ENCODE data around the gene JAM2. TPM values are rescaled to one million over a fixed set of nuclear protein-coding genes. Genes with fewer than 3 reads are reported as not detected.

The JAM2 gene
- total and polyA plus RNA-seq, 2 of the 4 experiments (the other 2 are of a cell fraction) = 0.72 to 2.1 TPM

DNA sequence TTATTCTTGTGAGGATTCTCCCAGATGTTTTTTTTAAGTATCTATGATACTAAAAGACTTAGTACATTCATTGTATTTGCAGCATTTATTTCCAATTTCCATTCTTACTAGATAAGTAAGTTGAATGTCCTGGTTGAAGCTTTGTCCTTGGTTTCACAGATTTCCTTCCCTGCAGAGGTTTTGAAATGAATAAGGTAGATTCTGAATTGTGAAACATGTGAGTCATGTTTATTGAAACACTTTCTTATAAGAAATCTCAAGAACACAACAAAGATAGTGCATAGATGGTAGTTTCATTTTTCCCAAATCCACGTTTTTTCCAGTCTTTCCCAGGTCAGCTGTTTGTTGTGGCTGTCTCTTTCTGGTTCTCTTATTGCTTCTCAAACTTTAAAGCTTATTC is 120.5 kb downstream of the JAM2 start:
- H3K4me3 ChIP-seq (ENCODE audit: insufficient read depth, low read depth, low read length) = no peak overlapping the region
- no peak overlapping the region for H3K56ac ChIP-seq (ENCODE audit: extremely low read depth, insufficient read depth, low read length)
- H3K36me3 ChIP-seq (ENCODE audit: control insufficient read depth, insufficient read depth, low read length) = peaks cover 17% of the 10 kb centered on the region; the same call in 1 of the 2 replicates
- H3K79me1 ChIP-seq (ENCODE audit: low read depth in 1 of 2, low read length in 2 of 2) = 0 out of 4 replicates have a peak, but pooled peaks cover 3 to 4% of the 10 kb centered on the region in 2 experiments
- no peaks in the 10 kb centered on the region for H4K20me1 ChIP-seq (ENCODE audit: insufficient read depth, low read length)
- H2AK5ac ChIP-seq (ENCODE audit: low read depth, low read length) = no peak overlapping the region
- CTCF ChIA-PET = interaction anchor here (0.6 to 1.2 kb wide), 4 partner anchors 8 to 67 kb away, joined by 3 to 10 read pairs (median 3); no protein-coding TSS in a partner anchor
- no peak overlapping the region for H2BK20ac ChIP-seq (ENCODE audit: low read depth, low read length)
- no peak overlapping the region for H4K8ac ChIP-seq (ENCODE audit: low read depth in 2 of 2, low read length in 2 of 2)
- no peak overlapping the region for H2AK9ac ChIP-seq (replicated peaks; ENCODE audit: low read depth, low read length, poor library complexity)
- H4K91ac ChIP-seq (ENCODE audit: insufficient read depth, low read depth, low read length) = no peak overlapping the region
- no peak overlapping the region for H3K23ac ChIP-seq (ENCODE audit: low read depth, low read length)
- no peak overlapping the region for H2BK120ac ChIP-seq (ENCODE audit: low read depth, low read length)
- POLR2A ChIA-PET (ENCODE audit: unreplicated experiment) = interaction anchor here (0.6 kb wide), 1 partner anchor 198 kb away, joined by 3 read pairs; no protein-coding TSS in a partner anchor
- dilution Hi-C loops (cut with HindIII; ENCODE audit: low sequenced_read_pairs, unreplicated experiment) = no loop called here
- DNase-seq (peak; percentile 51), ATAC-seq (ENCODE audit: low read depth) (peak; percentile 42)
- no peak overlapping the region for H3K9ac ChIP-seq (ENCODE audit: low read depth, low read length)
- intact Hi-C loops (cut with micrococcal nuclease) = no loop called here
- TF ChIP-seq RFX5 (IDR thresholded peaks at IDR 0.05; ENCODE audit: low read depth, low read length) (no peak), CEBPB (IDR thresholded peaks at IDR 0.05; ENCODE audit: low read depth, low read length) (peak; percentile 58)
- H3K4ac ChIP-seq (ENCODE audit: low read depth, low read length) = no peak overlapping the region
- H3K14ac ChIP-seq (replicated peaks; ENCODE audit: low read depth, low read length) = no peak overlapping the region
- H2AFZ ChIP-seq (replicated peaks; ENCODE audit: low read length, poor library complexity) = no peak overlapping the region
- no TSS peak for BruUV-seq (replicated peaks)
- H3K9me3 ChIP-seq (ENCODE audit: control insufficient read depth, insufficient read depth, low read length) = no peaks in the 10 kb centered on the region
- H3K18ac ChIP-seq (ENCODE audit: low read depth, low read length) = no peak overlapping the region
- no CpG with 5 or more reads among the region's 1 CpG for WGBS, 2 experiments (ENCODE audit: extremely low coverage in 2 of 2, insufficient read length in 1 of 2)
- H3K27me3 ChIP-seq (ENCODE audit: control insufficient read depth, insufficient read depth, low read length) = no peaks in the 10 kb centered on the region
- peak overlapping the region; percentile 63; the same call in 1 of the 2 replicates for H3K4me2 ChIP-seq (ENCODE audit: low read depth, low read length)
- no peak overlapping the region for H2BK5ac ChIP-seq (ENCODE audit: low read depth, low read length, poor library complexity, severe bottlenecking)
- no peak overlapping the region for H4K5ac ChIP-seq (ENCODE audit: low read depth, low read length)
- H3K27ac ChIP-seq (ENCODE audit: insufficient read depth, low read length) = no peak overlapping the region
- H3K9me1 ChIP-seq (ENCODE audit: insufficient read depth, low read length) = no peaks in the 10 kb centered on the region; the same call in 1 of the 2 replicates
- peaks cover 5% of the 10 kb centered on the region for H3K4me1 ChIP-seq (ENCODE audit: control insufficient read depth, insufficient read depth, low read length)
- in situ Hi-C loops (cut with MboI; ENCODE audit: low sequenced_read_pairs) = no loop called here
- H2BK15ac ChIP-seq (ENCODE audit: low read depth, low read length) = no peak overlapping the region
